Measurements from ENCODE around the gene CMBL. TPM values are rescaled to one million over a fixed set of nuclear protein-coding genes. Genes with fewer than 3 reads are reported as not detected.

The CMBL gene
- 9.4 and 11.4 TPM in 2 replicates for total RNA-seq

DNA sequence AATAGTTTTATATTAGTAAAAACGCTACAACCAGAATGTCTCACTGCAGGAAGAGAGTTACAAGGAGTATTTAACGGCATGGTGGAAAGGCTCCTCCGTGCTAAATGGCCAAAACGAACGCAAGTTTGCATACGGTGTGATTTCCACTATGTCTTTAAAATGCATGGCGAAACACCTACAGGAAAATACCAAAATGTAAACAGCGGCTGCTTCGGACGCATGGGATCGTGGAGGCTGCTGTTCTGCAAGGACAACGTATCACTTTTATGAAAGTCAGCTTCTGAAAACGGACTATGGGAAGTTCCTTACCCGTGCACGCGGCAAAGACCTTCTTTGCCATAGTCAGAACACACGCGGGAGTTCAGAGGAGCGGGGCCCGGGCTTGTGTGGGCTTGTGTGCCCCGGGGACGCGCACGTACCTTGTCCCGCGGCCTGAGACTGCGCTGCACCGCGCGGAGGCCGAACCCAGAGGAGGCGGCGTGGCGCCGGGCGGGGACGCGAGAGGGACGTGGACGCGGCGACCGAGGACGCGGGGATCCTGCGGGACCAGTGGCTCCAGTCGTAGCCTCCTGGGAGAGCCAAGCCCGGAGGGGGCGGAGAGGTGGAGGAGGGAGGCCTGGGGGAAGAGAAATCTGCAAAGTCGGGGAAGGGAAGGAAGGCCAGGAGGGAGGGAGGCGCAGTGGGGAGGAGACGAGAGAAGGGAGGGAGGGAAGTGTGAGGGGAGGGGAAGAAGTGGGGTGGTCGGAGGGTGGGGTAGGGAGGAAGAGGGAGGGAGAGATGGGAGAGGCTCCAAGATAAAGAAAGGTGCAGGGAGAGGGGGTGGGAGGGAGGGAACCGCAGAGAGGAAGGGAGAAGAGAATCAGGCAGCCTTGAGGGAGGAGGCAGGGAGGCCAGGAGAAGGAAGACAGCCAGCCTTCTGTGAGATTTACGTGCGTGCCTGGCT, at the start of gene CMBL:
TSS of gene CMBL (minus strand) at position 697 of the 943 bp plus-strand sequence. CDS start 17,140 bp downstream, outside the sequence.

DNA sequence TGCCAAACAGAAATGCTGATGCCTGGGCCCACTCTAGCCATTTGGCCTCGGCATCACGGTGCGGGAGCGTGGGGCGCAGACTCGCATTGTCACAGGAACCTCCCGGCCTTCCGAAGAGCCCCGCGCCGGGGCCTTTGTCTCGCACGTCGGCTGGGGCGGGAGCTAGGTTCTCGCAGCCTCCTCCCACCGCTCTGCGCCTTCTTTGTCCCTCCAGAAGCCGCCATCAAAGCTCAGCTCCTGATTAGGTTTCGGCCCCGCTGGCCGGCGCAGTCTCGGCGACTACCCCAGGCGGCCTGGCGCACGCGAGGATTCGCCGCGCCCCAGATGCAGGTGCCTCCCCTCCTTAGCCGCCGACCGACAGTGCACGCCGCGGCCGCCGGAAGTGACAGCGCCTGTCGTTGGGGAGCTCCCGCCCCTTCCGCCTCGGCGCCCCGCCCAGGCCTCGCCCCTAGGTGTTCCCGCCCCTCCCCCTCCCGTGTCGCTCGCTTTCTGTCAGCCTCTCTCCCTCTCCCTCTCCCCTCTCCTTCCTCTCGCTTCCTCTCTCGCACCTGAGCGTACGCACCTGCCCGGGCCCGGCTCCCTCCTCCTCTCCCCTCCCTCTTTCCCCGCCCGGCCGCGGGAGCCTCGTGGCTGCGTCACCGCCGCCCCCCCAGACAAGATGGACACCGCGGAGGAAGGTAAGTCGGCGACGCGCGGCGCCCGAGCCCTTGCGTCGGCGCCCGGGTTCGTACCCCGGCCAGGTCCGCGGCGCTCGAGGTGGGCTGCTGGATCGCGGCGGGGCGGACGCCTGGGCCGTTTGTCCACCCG, 45.7 kb upstream of the CMBL start, which contains the start of gene MARCHF6:
TSS of gene MARCHF6 (plus strand) at position 455 of the 807 bp plus-strand sequence. CDS start at position 659, 204 bp downstream.

DNA sequence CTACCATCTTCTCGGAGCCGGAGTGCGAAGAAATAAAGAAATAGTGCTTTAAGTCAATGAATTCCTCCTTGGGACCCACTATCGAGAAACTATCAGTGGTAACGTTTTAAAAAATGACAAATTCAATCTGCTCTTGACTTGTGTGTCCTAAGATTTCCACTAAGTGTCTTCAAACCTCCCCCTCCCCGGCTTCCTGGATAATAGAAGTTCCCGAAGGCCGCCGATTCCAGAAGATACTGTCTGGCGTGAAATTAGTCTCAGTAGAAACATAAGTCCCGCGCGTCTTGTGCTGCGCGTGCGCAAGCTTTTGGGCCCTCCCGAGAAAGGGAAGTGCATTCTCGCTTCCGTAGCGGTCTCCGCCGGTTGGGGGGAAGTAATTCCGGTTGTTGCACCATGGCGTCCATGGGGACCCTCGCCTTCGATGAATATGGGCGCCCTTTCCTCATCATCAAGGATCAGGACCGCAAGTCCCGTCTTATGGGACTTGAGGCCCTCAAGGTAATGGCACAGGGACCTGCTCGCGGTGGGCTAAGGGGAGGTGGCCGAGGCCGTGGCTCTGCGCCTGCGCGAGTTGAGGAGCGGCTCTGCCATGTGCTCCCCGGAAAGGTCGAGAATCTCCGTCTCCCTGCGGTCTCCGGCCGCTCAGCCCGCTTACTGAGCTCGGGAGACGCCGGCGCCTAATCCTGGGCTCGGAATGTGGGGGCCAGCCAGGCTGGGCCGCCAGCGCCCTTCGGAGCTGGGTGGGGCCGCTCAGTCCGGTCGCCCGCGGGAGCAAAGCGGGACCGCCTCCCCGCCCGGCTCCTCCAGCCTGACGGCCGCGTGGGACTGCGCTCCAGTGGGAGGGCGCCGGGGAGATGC, 57.5 kb downstream of the CMBL start, which contains the start of gene CCT5:
TSS of gene CCT5 (plus strand) at position 333 of the 858 bp plus-strand sequence. CDS start at position 394, 61 bp downstream.

Small RNA genes lying within 50 kb of the gene (small RNA-seq; reads per million reads assigned to genes)
- gene RF00019, result not detected

Other genes with a start within 250 kb of the CMBL start
- gene ATPSCKMT, start 58.0 kb downstream of the CMBL start, total RNA-seq, result 11.0 and 13.1 TPM in 2 replicates
- 138 and 266 TPM in 2 replicates for gene CCT5, start 57.6 kb downstream of the CMBL start, total RNA-seq
- gene MARCHF6, start 45.8 kb upstream of the CMBL start, total RNA-seq, result 57.3 and 60.7 TPM in 2 replicates
- gene ROPN1L, start 134.0 kb upstream of the CMBL start, total RNA-seq, result 1.6 and 3.9 TPM in 2 replicates

Data from placental epithelial cell (primary cell).